ENCODE measurements around the gene YIF1A.

The YIF1A gene

GRCh38 chr11:66294626-66295620 lies 6.0 kb upstream of the YIF1A start:
- no peak for DNase-seq (ENCODE audit: low spot score)
- Histone ChIP-seq H3K27me3 (ENCODE audit: insufficient read depth, poor library complexity, severe bottlenecking) (peaks cover 35% of the 10 kb centered on the region), H3K4me1 (ENCODE audit: insufficient read depth, poor library complexity, severe bottlenecking) (peaks cover 3% of the 10 kb centered on the region), H3K9me3 (ENCODE audit: severe bottlenecking) (no peaks in the 10 kb centered on the region), H3K4me3 (ENCODE audit: severe bottlenecking) (no peak overlapping the region), H3K36me3 (ENCODE audit: low read depth) (no peaks in the 10 kb centered on the region), H3K27ac (ENCODE audit: poor library complexity, severe bottlenecking) (no peak overlapping the region)
- TF ChIP-seq CTCF (IDR thresholded peaks at IDR 0.05; ENCODE audit: poor library complexity, severe bottlenecking) = no peak
- no peak for ATAC-seq (ENCODE audit: low read depth)

DNA sequence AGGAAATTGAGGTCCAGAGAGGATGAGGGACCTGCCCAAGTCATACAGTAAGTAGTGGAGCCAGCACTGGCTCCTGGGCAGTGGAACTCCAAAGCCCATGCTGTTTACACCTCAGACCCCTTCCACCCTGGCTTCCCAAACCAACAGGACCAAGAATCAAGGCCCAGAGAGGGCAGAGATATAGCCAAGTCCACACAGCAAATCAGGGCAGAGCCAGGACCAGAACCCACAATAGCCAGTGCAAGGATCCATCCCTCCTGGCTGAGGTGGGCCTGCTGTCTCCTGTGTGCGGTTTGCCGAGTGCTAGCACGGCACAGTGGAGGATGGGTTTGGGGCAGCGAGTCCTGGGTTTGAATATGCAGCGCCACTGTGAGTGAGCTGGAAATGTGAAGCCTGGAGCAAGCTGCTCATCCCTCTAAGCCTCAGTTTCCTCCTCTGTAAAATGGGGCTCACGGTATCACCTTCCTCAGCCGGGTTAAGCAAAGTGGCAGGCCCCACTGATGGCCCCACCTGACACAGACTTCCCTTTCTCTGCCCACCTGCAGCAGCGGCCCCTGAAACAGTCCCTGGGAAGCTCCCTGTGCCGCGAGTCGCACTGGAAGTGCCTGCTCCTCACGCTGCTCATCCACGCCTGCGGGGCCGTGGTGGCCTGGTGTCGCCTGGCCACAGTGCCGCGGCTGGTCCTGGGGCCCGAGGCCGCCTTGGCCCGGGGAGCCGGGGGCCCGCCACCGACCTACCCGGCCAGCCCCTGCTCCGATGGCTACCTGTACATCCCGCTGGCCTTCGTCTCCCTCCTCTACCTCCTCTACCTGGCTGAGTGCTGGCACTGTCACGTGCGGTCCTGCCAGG lies 5.1 kb upstream of the YIF1A start:
- no peak overlapping the region for H3K27ac ChIP-seq (ENCODE audit: poor library complexity, severe bottlenecking)
- TF ChIP-seq CTCF (IDR thresholded peaks at IDR 0.05; ENCODE audit: poor library complexity, severe bottlenecking) = no peak
- peaks cover 3% of the 10 kb centered on the region for H3K4me1 ChIP-seq (ENCODE audit: insufficient read depth, poor library complexity, severe bottlenecking)
- DNase-seq (ENCODE audit: low spot score) (no peak), ATAC-seq (ENCODE audit: low read depth) (no peak)
- no peak overlapping the region for H3K4me3 ChIP-seq (ENCODE audit: severe bottlenecking)
- H3K9me3 ChIP-seq (ENCODE audit: severe bottlenecking) = no peaks in the 10 kb centered on the region
- peaks cover 35% of the 10 kb centered on the region for H3K27me3 ChIP-seq (ENCODE audit: insufficient read depth, poor library complexity, severe bottlenecking)
- no peaks in the 10 kb centered on the region for H3K36me3 ChIP-seq (ENCODE audit: low read depth)

DNA sequence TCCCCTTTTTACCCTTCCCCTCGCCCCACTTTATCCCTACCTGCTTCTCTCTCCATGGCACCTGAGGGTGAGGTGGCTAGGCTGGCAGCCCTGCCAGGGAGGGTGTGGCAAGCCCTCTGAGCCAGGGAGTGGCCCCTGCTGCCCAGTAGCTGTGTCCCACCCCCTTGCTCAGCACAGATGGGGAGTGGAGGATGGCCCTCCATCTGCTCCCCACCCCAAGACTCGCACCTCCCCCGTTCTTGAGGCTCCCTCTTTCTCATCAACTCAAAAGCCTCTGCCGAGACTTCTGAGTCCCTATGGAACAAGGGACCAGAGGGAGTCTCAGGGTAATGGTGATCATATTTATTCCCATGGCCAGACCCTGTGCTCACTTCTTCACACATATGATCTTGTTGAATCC lies 4.4 kb upstream of the YIF1A start:
- no peak for TF ChIP-seq CTCF (IDR thresholded peaks at IDR 0.05; ENCODE audit: poor library complexity, severe bottlenecking)
- Histone ChIP-seq H3K27ac (ENCODE audit: poor library complexity, severe bottlenecking) (no peak overlapping the region), H3K4me3 (ENCODE audit: severe bottlenecking) (no peak overlapping the region), H3K4me1 (ENCODE audit: insufficient read depth, poor library complexity, severe bottlenecking) (peaks cover 3% of the 10 kb centered on the region), H3K36me3 (ENCODE audit: low read depth) (no peaks in the 10 kb centered on the region), H3K27me3 (ENCODE audit: insufficient read depth, poor library complexity, severe bottlenecking) (peaks cover 35% of the 10 kb centered on the region), H3K9me3 (ENCODE audit: severe bottlenecking) (no peaks in the 10 kb centered on the region)
- no peak for ATAC-seq (ENCODE audit: low read depth)
- no peak for DNase-seq (ENCODE audit: low spot score)

DNA sequence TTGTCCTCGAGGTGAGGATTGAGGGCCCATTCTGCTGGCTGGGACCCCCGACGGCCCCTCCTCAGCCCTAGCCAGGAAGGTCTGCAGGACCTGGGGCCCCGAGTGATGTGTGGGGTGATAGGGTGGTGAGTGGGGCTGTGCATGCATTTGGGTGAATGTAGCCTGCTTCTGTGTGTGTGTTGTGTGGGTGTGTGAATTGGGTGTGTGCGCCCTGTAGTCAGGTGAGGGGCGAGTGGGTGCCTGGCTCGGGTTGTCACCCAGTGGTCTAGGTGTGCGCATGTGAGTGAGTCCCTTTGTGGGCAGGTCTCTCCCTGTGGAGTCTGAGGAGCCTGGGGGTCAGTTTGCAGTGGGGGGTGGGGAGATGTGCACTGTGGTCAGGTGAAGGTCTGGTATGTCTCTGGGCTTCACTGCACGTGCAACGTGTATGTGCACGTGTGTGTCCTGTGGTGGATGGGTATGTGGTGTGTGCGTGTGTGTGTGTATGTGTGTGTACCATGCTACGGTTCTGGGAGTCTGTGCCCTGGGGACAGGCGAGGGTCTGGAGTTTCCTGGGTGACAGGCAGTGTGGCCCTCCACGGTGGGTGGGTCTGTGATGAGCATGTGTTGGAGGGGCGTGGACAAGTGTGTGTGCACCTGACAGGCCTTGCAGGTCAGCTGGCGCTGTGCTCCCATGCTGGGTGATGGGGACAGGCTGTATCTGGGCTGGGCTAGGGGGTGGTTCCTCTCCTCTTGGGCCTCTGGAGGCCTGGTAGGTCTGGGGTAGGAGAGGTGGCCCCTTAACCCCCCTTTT lies 3.8 kb upstream of the YIF1A start:
- DNase-seq (ENCODE audit: low spot score) = no peak
- peaks cover 35% of the 10 kb centered on the region for H3K27me3 ChIP-seq (ENCODE audit: insufficient read depth, poor library complexity, severe bottlenecking)
- no peaks in the 10 kb centered on the region for H3K36me3 ChIP-seq (ENCODE audit: low read depth)
- H3K27ac ChIP-seq (ENCODE audit: poor library complexity, severe bottlenecking) = no peak overlapping the region
- ATAC-seq (ENCODE audit: low read depth) = no peak
- no peak overlapping the region for H3K4me3 ChIP-seq (ENCODE audit: severe bottlenecking)
- TF ChIP-seq CTCF (IDR thresholded peaks at IDR 0.05; ENCODE audit: poor library complexity, severe bottlenecking) = no peak
- H3K4me1 ChIP-seq (ENCODE audit: insufficient read depth, poor library complexity, severe bottlenecking) = peaks cover 6% of the 10 kb centered on the region
- H3K9me3 ChIP-seq (ENCODE audit: severe bottlenecking) = no peaks in the 10 kb centered on the region

Measured in RWPE2 (cell line).